CD8-positive, alpha-beta memory T cell (primary cell): ENCODE data around the gene OS9. TPM values are rescaled to one million over a fixed set of nuclear protein-coding genes. Genes with fewer than 3 reads are reported as not detected.
"Not testable (repeated sequence)": the region's sequence is repeated elsewhere in the genome, so short reads cannot be mapped to it uniquely, and the experiment has no call there.

Experiments used
- CTCF ChIA-PET: fragments of 350-600 bp; sonication (Branson Sonifier 250); formaldehyde crosslinking; loops from one replicate; lab custom pipeline; 2021; ENCODE audit warnings: antibody characterized with exemption; lab: Charles Lee
- POLR2A ChIA-PET: fragments of 350-600 bp; sonication (Branson Sonifier 250); formaldehyde crosslinking; loops from one replicate; lab custom pipeline; 2021; ENCODE audit warnings: antibody characterized with exemption; lab: Charles Lee
- DNase-seq, 5 donors: peaks; one replicate each; pipeline versions ENCODE4 v3.0.0 to v3.0.0-alpha.2; 2020 to 2022; ENCODE audit warnings: mixed read lengths in 1 of 5
- H3K27ac ChIP-seq: one replicate; pipeline ENCODE4 v1.7.0; 2013; ENCODE audit warnings: low read depth, mild to moderate bottlenecking, low read length, moderate library complexity
- H3K27me3 ChIP-seq: 2 replicates; pipeline ENCODE4 v1.7.0; 2013; ENCODE audit warnings: low read length, mild to moderate bottlenecking; ENCODE audit not compliant: insufficient read depth, poor library complexity, severe bottlenecking
- H3K36me3 ChIP-seq: 2 replicates; pipeline ENCODE4 v1.7.0; 2013; ENCODE audit warnings: mild to moderate bottlenecking, low read length, moderate library complexity; ENCODE audit not compliant: insufficient read depth
- H3K4me1 ChIP-seq: 2 replicates; pipeline ENCODE4 v1.7.0; 2013; ENCODE audit warnings: mild to moderate bottlenecking, low read length, moderate library complexity; ENCODE audit not compliant: insufficient read depth
- H3K4me3 ChIP-seq: 2 replicates; pipeline ENCODE4 v1.7.0; 2013; ENCODE audit warnings: mild to moderate bottlenecking, low read length
- H3K9me3 ChIP-seq: 2 replicates; pipeline ENCODE4 v1.7.0; 2013; ENCODE audit warnings: mild to moderate bottlenecking, low read length
- H3K27ac Mint-ChIP-seq, 8 donors: one replicate each; pipeline ENCODE4 v1.8.0; 2020 to 2021; ENCODE audit warnings: mixed read lengths in 8 of 8, mild to moderate bottlenecking in 6 of 8, inconsistent platforms in 3 of 8, moderate library complexity in 3 of 8
- H3K27me3 Mint-ChIP-seq, 2 donors: one replicate each; pipeline ENCODE4 v1.8.0; 2020 to 2021; ENCODE audit warnings: mixed read lengths in 2 of 2, mild to moderate bottlenecking in 1 of 2, moderate library complexity in 1 of 2
- H3K36me3 Mint-ChIP-seq, 3 donors: one replicate each; pipeline ENCODE4 v1.8.0; 2020 to 2021; ENCODE audit warnings: mixed read lengths in 3 of 3, inconsistent platforms in 1 of 3, mild to moderate bottlenecking in 1 of 3
- H3K4me1 Mint-ChIP-seq, 3 donors: one replicate each; pipeline ENCODE4 v1.8.0; 2020 to 2021; ENCODE audit warnings: mixed read lengths in 3 of 3, inconsistent platforms in 1 of 3, mild to moderate bottlenecking in 1 of 3
- H3K4me3 Mint-ChIP-seq, 7 donors: one replicate each; pipeline ENCODE4 v1.8.0; 2020 to 2021; ENCODE audit warnings: mixed read lengths in 7 of 7, mild to moderate bottlenecking in 6 of 7, moderate library complexity in 4 of 7, inconsistent platforms in 2 of 7
- H3K9me3 Mint-ChIP-seq, 5 donors: one replicate each; pipeline ENCODE4 v1.8.0; 2020 to 2022; ENCODE audit warnings: mixed read lengths in 5 of 5, mild to moderate bottlenecking in 3 of 5, moderate library complexity in 2 of 5, inconsistent platforms in 1 of 5
- polyA plus RNA-seq: library from polyadenylated mRNA; unstranded; fragments of 300-500 nt; fragmentation: Illumina TruSeq; gene quantifications from one replicate; pipeline ENCODE4 v1.2.3, GENCODE V29; 2021
- total RNA-seq, 2 experiments: library from RNA; stranded (reverse); gene quantifications; one replicate each; pipeline ENCODE4 v1.2.3, GENCODE V29; 2021

The OS9 gene, protein sequence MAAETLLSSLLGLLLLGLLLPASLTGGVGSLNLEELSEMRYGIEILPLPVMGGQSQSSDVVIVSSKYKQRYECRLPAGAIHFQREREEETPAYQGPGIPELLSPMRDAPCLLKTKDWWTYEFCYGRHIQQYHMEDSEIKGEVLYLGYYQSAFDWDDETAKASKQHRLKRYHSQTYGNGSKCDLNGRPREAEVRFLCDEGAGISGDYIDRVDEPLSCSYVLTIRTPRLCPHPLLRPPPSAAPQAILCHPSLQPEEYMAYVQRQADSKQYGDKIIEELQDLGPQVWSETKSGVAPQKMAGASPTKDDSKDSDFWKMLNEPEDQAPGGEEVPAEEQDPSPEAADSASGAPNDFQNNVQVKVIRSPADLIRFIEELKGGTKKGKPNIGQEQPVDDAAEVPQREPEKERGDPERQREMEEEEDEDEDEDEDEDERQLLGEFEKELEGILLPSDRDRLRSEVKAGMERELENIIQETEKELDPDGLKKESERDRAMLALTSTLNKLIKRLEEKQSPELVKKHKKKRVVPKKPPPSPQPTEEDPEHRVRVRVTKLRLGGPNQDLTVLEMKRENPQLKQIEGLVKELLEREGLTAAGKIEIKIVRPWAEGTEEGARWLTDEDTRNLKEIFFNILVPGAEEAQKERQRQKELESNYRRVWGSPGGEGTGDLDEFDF
- 100 to 1,000 TPM in 1 of 2 experiments, 10 to 100 TPM in 1; 96.8 to 103 TPM for total RNA-seq
- polyA plus RNA-seq: 86.9 TPM

DNA sequence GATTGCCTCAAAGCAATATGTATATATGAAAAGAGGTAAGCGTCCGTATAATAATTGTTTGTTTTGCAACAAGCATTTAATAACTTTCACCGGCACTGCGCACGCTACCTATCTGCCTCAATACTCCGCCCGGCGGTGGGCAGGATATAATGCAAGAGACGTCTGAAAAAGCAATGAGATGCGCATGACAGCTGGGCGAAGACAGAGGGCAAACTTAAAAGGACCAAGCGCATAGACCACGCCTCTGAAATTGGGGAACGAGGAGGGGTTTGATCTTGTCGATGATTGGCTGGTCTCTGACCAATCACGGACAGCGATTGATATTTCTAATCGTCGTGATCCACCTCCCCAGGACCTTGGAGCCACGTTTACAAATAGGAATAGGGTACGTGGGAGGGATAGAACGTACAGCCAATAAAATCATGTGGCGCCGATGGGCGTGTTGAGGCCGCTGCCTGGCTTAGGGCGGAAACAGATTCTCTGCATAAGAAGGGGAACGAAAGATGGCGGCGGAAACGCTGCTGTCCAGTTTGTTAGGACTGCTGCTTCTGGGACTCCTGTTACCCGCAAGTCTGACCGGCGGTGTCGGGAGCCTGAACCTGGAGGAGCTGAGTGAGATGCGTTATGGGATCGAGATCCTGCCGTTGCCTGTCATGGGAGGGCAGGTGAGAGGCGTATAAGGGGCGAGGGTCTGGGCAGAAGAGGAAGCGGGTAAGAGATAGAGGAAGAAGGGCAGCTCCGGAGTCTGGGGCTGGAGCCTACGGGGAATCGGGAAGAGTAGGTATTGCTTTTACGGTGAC lies at the start of gene OS9:
Gene OS9 (plus strand): TSS at position 474 of the 800 bp plus-strand sequence. CDS start 30 bp downstream, at position 504.
- peak within 1 kb of the TSS; percentile 99 for H3K4me3 ChIP-seq
- no peaks in the 10 kb centered on the region for H3K27me3 ChIP-seq
- peak within 1 kb of the TSS; percentile 95 for H3K27ac ChIP-seq
- CTCF ChIA-PET: interaction anchor here (0.8 to 2.0 kb wide), 8 partner anchors 13 to 234 kb away, joined by 3 to 8 read pairs (median 4); partner anchors contain the start of genes B4GALNT1 and GLI1
- H3K36me3 ChIP-seq: peaks cover 21% of the 10 kb centered on the region
- DNase-seq: peak; percentile 90 to 98 (median 97)
- H3K36me3 Mint-ChIP-seq: peaks cover 6 to 33% (median 19%) of the 10 kb centered on the region in 3 donors
- peaks cover 2 to 22% (median 14%) of the 10 kb centered on the region in 3 donors for H3K4me1 Mint-ChIP-seq
- no peaks in the 10 kb centered on the region for H3K9me3 Mint-ChIP-seq
- peaks cover 3 to 14% of the 10 kb centered on the region in 2 donors for H3K27me3 Mint-ChIP-seq
- H3K4me1 ChIP-seq: peaks cover 18% of the 10 kb centered on the region
- no peaks in the 10 kb centered on the region for H3K9me3 ChIP-seq
- no peak within 1 kb of the TSS for H3K4me3 Mint-ChIP-seq
- POLR2A ChIA-PET: interaction anchor here (0.6 to 1.5 kb wide), 4 partner anchors 47 to 205 kb away, joined by 3 to 4 read pairs (median 4); no protein-coding TSS in a partner anchor
- H3K27ac Mint-ChIP-seq: no peak within 1 kb of the TSS

DNA sequence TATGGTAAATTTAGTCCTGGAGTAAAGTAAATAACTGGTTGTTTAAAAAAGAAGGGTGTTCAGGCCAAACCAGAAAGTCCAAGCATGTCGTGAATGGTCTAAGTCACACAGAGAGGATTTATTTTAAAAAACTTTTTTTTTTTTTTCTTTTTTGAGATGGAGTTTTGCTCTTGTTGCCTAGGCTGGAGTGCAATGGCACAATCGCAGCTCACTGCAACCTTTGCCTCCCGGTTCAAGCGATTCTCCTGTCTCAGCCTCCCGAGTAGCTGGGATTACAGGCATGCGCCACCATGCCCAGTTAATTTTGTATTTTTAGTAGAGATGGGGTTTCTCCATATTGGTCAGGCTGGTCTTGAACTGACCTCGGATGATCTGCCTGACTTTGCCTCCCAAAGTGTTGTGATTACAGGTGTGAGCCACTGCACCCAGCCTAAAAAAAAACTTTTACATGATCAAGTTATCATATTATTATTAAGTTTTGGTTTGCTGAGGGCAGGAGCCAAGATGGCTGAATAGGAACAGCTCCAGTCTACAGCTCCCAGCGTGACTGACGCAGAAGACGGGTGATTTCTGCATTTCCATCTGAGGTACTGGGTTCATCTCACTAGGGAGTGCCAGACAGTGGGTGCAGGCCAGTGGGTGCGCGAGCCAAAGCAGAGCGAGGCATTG lies 47.8 kb upstream of the OS9 start:
- H3K9me3 ChIP-seq, H3K4me1 ChIP-seq, H3K36me3 Mint-ChIP-seq, DNase-seq, H3K4me1 Mint-ChIP-seq, CTCF ChIA-PET, H3K36me3 ChIP-seq, H3K27ac Mint-ChIP-seq, H3K4me3 ChIP-seq, H3K4me3 Mint-ChIP-seq, H3K27me3 ChIP-seq, H3K27ac ChIP-seq: not testable (repeated sequence)
- H3K9me3 Mint-ChIP-seq: peaks cover 4 to 10% (median 5%) of the 10 kb centered on the region in 5 donors
- H3K27me3 Mint-ChIP-seq: peaks cover 18 to 20% of the 10 kb centered on the region in 2 donors
- POLR2A ChIA-PET: interaction anchor here (0.7 kb wide), 1 partner anchor 1964 kb away, joined by 3 read pairs; no protein-coding TSS in a partner anchor

DNA sequence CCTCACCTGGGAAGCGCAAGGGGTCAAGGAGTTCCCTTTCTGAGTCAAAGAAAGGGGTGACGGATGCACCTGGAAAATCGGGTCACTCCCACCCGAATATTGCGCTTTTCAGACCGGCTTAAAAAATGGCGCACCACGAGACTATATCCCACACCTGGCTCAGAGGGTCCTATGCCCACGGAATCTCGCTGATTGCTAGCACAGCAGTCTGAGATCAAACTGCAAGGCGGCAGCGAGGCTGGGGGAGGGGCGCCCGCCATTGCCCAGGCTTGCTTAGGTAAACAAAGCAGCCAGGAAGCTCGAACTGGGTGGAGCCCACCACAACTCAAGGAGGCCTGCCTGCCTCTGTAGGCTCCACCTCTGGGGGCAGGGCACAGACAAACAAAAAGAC lies 47.3 kb upstream of the OS9 start:
- H3K4me1 Mint-ChIP-seq, H3K36me3 Mint-ChIP-seq, H3K4me3 ChIP-seq, H3K4me1 ChIP-seq, H3K36me3 ChIP-seq, DNase-seq, H3K27ac ChIP-seq, H3K4me3 Mint-ChIP-seq, H3K27ac Mint-ChIP-seq, POLR2A ChIA-PET, CTCF ChIA-PET, H3K27me3 ChIP-seq, H3K9me3 ChIP-seq: not testable (repeated sequence)
- peaks cover 4 to 10% (median 5%) of the 10 kb centered on the region in 5 donors for H3K9me3 Mint-ChIP-seq
- H3K27me3 Mint-ChIP-seq: peaks cover 14 to 18% of the 10 kb centered on the region in 2 donors

DNA sequence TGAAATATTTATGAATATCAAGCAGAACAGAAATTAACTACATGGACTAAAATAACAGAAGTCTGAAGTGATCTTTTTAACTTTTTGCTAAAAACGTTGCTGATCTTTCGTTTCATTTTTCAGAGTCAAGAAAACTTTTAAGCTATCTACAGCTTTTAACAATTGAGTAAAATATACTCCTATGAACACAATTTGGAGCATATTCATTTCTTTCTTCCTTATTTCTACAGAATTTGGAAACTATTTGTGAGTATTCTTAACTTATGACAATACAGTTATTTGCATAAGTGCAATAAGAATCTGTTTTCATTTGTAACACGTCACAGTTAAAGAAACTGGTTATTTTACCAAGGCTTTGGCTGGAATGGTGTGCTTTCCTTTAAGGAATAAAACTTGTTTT lies 39.9 kb upstream of the OS9 start:
- H3K27ac Mint-ChIP-seq: no peak overlapping the region
- peaks cover 3 to 27% of the 10 kb centered on the region in 2 donors for H3K27me3 Mint-ChIP-seq

DNA sequence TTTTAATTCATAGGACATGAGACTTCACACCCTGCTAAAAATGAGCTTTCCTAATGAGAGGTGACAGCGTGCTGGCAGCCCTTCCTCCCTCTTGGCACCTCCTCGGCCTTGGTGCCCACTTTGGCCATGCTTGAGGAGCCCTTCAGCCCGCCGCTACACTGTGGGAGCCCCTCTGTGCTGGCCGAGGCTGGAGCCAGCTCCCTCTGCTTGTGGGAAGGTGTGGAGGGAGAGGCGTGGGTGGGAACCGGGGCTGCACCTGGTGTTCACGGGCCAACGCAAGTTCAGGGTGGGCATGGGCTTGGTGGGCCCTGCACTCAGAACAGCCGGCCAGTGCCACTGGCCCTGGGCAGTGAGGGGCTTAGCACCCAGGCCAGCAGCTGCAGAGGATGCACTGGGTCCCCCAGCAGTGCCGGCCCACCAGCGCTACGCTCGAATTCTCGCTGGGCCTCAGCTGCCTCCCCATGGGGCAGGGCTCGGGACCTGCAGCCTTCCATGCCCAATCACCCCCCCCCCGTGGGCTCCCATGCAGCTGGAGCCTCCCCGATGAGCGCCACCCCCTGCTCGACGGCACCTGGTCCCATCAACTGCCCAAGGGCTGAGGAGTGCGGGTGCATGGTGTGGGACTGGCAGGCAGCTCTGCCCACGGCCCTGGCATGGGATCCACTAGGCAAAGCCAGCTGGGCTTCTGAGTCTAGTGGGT lies 38.2 kb upstream of the OS9 start:
- POLR2A ChIA-PET: interaction anchor here (0.7 kb wide), 2 partner anchors 15 to 117 kb away, joined by 3 read pairs; no protein-coding TSS in a partner anchor
- H3K9me3 Mint-ChIP-seq: peaks cover 0 to 8% (median 0%) of the 10 kb centered on the region in 5 donors
- no peaks in the 10 kb centered on the region for H3K27me3 ChIP-seq
- H3K36me3 Mint-ChIP-seq: peaks cover 0 to 8% (median 0%) of the 10 kb centered on the region in 3 donors
- H3K4me3 ChIP-seq: no peak overlapping the region
- H3K9me3 ChIP-seq: no peaks in the 10 kb centered on the region
- no peak overlapping the region for H3K4me3 Mint-ChIP-seq
- no peaks in the 10 kb centered on the region for H3K4me1 ChIP-seq
- peaks cover 2 to 31% of the 10 kb centered on the region in 2 donors for H3K27me3 Mint-ChIP-seq
- no peak overlapping the region for H3K27ac ChIP-seq
- no peaks in the 10 kb centered on the region for H3K36me3 ChIP-seq
- H3K27ac Mint-ChIP-seq: no peak overlapping the region
- CTCF ChIA-PET: interaction anchor here (1.6 to 1.7 kb wide), 2 partner anchors 11 to 101 kb away, joined by 3 read pairs; no protein-coding TSS in a partner anchor
- no peaks in the 10 kb centered on the region for H3K4me1 Mint-ChIP-seq
- no peak for DNase-seq

More for the DNA sequence above, 39.9 kb upstream of the OS9 start:
- ChIA-PET CTCF (no interaction called here), POLR2A (no interaction called here)
- H3K27me3 ChIP-seq: no peaks in the 10 kb centered on the region
- H3K4me3 ChIP-seq: no peak overlapping the region
- Mint-ChIP-seq H3K4me3 (no peak overlapping the region), H3K9me3 (peaks cover 0 to 8% (median 0%) of the 10 kb centered on the region in 5 donors), H3K4me1 (no peaks in the 10 kb centered on the region), H3K36me3 (peaks cover 0 to 8% (median 0%) of the 10 kb centered on the region in 3 donors)
- H3K36me3 ChIP-seq: no peaks in the 10 kb centered on the region
- no peaks in the 10 kb centered on the region for H3K4me1 ChIP-seq
- H3K9me3 ChIP-seq: no peaks in the 10 kb centered on the region
- no peak overlapping the region for H3K27ac ChIP-seq
- no peak for DNase-seq

DNA sequence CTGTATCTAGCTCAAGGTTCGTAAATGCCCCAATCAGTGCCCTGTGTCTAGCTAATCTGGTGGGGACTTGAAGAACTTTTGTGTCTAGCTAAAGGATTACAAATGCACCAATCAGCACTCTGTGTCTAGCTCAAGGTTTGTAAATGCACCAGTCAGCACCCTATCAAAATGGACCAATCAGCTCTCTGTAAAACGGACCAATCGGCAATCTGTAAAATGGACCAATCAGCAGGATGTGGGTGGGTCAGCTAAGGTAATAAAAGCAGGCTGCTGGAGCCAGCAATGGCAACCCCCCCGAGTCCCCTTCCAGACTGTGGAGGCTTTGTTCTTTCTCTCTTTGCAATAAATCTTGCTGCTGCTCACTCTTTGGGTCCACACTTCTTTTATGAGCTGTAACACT lies 37.5 kb upstream of the OS9 start:
- H3K27me3 ChIP-seq, H3K4me1 ChIP-seq, H3K9me3 Mint-ChIP-seq, DNase-seq, H3K4me3 ChIP-seq, H3K36me3 Mint-ChIP-seq, H3K4me3 Mint-ChIP-seq, H3K4me1 Mint-ChIP-seq, POLR2A ChIA-PET, H3K9me3 ChIP-seq, H3K36me3 ChIP-seq, H3K27ac Mint-ChIP-seq, H3K27ac ChIP-seq: not testable (repeated sequence)
- peaks cover 2 to 31% of the 10 kb centered on the region in 2 donors for H3K27me3 Mint-ChIP-seq
- CTCF ChIA-PET: interaction anchor here (0.7 to 1.7 kb wide), 4 partner anchors 12 to 100 kb away, joined by 3 to 4 read pairs (median 3); partner anchors contain the start of gene B4GALNT1

DNA sequence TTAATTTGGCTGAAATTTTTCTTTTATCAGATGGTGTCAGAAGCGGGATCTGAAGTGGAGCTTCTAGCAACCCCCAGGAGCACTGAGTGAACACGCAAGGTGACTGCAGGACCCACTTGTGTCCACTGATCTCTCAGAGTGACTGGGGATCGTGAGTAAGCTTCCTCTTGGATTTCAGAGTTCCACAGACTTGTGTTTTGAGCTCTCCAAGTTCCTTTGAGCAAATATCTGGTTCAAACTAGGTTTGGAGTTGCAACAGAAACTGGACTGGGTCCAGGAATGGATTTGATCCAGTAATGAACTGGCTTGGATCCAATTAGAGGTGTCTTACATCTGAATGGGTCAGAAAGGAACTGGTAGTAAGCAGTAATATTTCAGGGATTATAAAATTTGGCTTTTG lies 36.2 kb upstream of the OS9 start:
- H3K27ac Mint-ChIP-seq: no peak overlapping the region
- no peak for DNase-seq
- ChIA-PET CTCF (interaction anchor here (1.1 kb wide), 1 partner anchor 25 kb away, joined by 4 read pairs; the partner anchor contains the start of gene B4GALNT1), POLR2A (no interaction called here)
- no peak overlapping the region for H3K4me3 Mint-ChIP-seq
- H3K9me3 ChIP-seq: no peaks in the 10 kb centered on the region
- no peaks in the 10 kb centered on the region for H3K27me3 ChIP-seq
- H3K27me3 Mint-ChIP-seq: peaks cover 2 to 28% of the 10 kb centered on the region in 2 donors
- H3K4me1 Mint-ChIP-seq: no peaks in the 10 kb centered on the region
- H3K9me3 Mint-ChIP-seq: peaks cover 0 to 8% (median 3%) of the 10 kb centered on the region in 5 donors
- peaks cover 0 to 5% (median 0%) of the 10 kb centered on the region in 3 donors for H3K36me3 Mint-ChIP-seq
- no peaks in the 10 kb centered on the region for H3K4me1 ChIP-seq
- H3K27ac ChIP-seq: no peak overlapping the region
- no peaks in the 10 kb centered on the region for H3K36me3 ChIP-seq
- no peak overlapping the region for H3K4me3 ChIP-seq
